GM18526 (cell line): Measurements from ENCODE around the gene TBCC.

Experiments
- POLR2A ChIP-seq: IDR thresholded peaks from 3 replicates; pipeline ENCODE4 v1.6.1; 2011; ENCODE audit not compliant: insufficient read length; ENCODE audit errors: extremely low read depth

Gene TBCC

GRCh38 chr6:42722497-42722896, 23.4 kb downstream of the TBCC start, which contains the start of gene PRPH2:
PRPH2 (minus strand) TSS chr6:42722597; CDS start chr6:42722334, 263 bp downstream.
- no peak for TF ChIP-seq POLR2A

GRCh38 chr6:42720739-42721138, 25.2 kb downstream of the TBCC start:
- TF ChIP-seq POLR2A, result no peak

- TF ChIP-seq POLR2A, result no peak
Observed at GRCh38 chr6:42715871-42716270, 30.0 kb downstream of the TBCC start.

- TF ChIP-seq POLR2A, result no peak
Observed at GRCh38 chr6:42714098-42714761, 31.7 kb downstream of the TBCC start.

GRCh38 chr6:42711930-42712329, 34.0 kb downstream of the TBCC start:
- no peak for TF ChIP-seq POLR2A

- no peak for TF ChIP-seq POLR2A
Observed at GRCh38 chr6:42710316-42710715, 35.6 kb downstream of the TBCC start.

GRCh38 chr6:42709871-42710270, 36.0 kb downstream of the TBCC start:
- no peak for TF ChIP-seq POLR2A

GRCh38 chr6:42708096-42708495, 37.8 kb downstream of the TBCC start:
- TF ChIP-seq POLR2A, result no peak

GRCh38 chr6:42707595-42707994, 38.3 kb downstream of the TBCC start:
- no peak for TF ChIP-seq POLR2A

- TF ChIP-seq POLR2A, result no peak
Observed at GRCh38 chr6:42704937-42705374, 40.9 kb downstream of the TBCC start.

GRCh38 chr6:42704251-42704936, 41.5 kb downstream of the TBCC start:
- no peak for TF ChIP-seq POLR2A

- no peak for TF ChIP-seq POLR2A
Observed at GRCh38 chr6:42702200-42702599, 43.7 kb downstream of the TBCC start.

GRCh38 chr6:42698217-42698616, 47.7 kb downstream of the TBCC start:
- no peak for TF ChIP-seq POLR2A

GRCh38 chr6:42697268-42697655, 48.6 kb downstream of the TBCC start:
- TF ChIP-seq POLR2A, result no peak

- no peak for TF ChIP-seq POLR2A
Observed at GRCh38 chr6:42696526-42697267, 49.2 kb downstream of the TBCC start.

- no peak for TF ChIP-seq POLR2A
Observed at GRCh38 chr6:42694586-42694985, 51.3 kb downstream of the TBCC start.
